Measurements from ENCODE around the gene COPS8.

The COPS8 gene

GRCh38 chr2:237059155-237059875 is 26.4 kb upstream of the COPS8 start:
- Histone ChIP-seq H3F3A (ENCODE audit: low read depth) (no peaks in the 10 kb centered on the region), H3K79me2 (ENCODE audit: insufficient read depth, low read length) (no peaks in the 10 kb centered on the region), H2AFZ (ENCODE audit: low read length) (no peak overlapping the region), H3K27me3 (ENCODE audit: insufficient read depth, low read length, poor library complexity, severe bottlenecking) (no peaks in the 10 kb centered on the region), H3K4me1 (ENCODE audit: insufficient read depth, low read length, poor library complexity, severe bottlenecking) (no peaks in the 10 kb centered on the region), H3K4me2 (ENCODE audit: low read depth, low read length, poor library complexity, severe bottlenecking) (no peak overlapping the region), H3K9me2 (replicated peaks; ENCODE audit: low read depth, low read length) (no peaks in the 10 kb centered on the region), H4K20me1 (ENCODE audit: insufficient read depth, low read length, poor library complexity, severe bottlenecking) (no peaks in the 10 kb centered on the region), H3K9ac (ENCODE audit: low read depth, low read length, poor library complexity, severe bottlenecking) (no peak overlapping the region), H3K36me3 (ENCODE audit: insufficient read depth, low read length) (no peaks in the 10 kb centered on the region), H3K9me3 (ENCODE audit: insufficient read depth, low read depth, low read length) (no peaks in the 10 kb centered on the region), H3K4me3 (ENCODE audit: low read length, poor library complexity, severe bottlenecking) (no peak overlapping the region)
- no peak for TF ChIP-seq CTCF (conservative IDR thresholded peaks at IDR 0.05; ENCODE audit: low read length)
- no peak for TF ChIP-seq EZH2phosphoT487 (IDR thresholded peaks at IDR 0.05; ENCODE audit: borderline replicate concordance)

- TF ChIP-seq EZH2phosphoT487 (IDR thresholded peaks at IDR 0.05; ENCODE audit: borderline replicate concordance) (no peak), CTCF (conservative IDR thresholded peaks at IDR 0.05; ENCODE audit: low read length) (peak; percentile 65)
- Histone ChIP-seq H3K27me3 (ENCODE audit: insufficient read depth, low read length, poor library complexity, severe bottlenecking) (no peaks in the 10 kb centered on the region), H3K9me3 (ENCODE audit: insufficient read depth, low read depth, low read length) (no peaks in the 10 kb centered on the region), H3K79me2 (ENCODE audit: insufficient read depth, low read length) (no peaks in the 10 kb centered on the region), H3K9me2 (replicated peaks; ENCODE audit: low read depth, low read length) (no peaks in the 10 kb centered on the region), H3K36me3 (ENCODE audit: insufficient read depth, low read length) (no peaks in the 10 kb centered on the region), H3K4me1 (ENCODE audit: insufficient read depth, low read length, poor library complexity, severe bottlenecking) (no peaks in the 10 kb centered on the region), H3K4me3 (ENCODE audit: low read length, poor library complexity, severe bottlenecking) (no peak overlapping the region), H3K4me2 (ENCODE audit: low read depth, low read length, poor library complexity, severe bottlenecking) (no peak overlapping the region), H4K20me1 (ENCODE audit: insufficient read depth, low read length, poor library complexity, severe bottlenecking) (no peaks in the 10 kb centered on the region), H2AFZ (ENCODE audit: low read length) (no peak overlapping the region), H3F3A (ENCODE audit: low read depth) (no peaks in the 10 kb centered on the region), H3K9ac (ENCODE audit: low read depth, low read length, poor library complexity, severe bottlenecking) (no peak overlapping the region)
Measured at GRCh38 chr2:237060534-237061312, 25.0 kb upstream of the COPS8 start.

GRCh38 chr2:237061356-237061755 is 24.3 kb upstream of the COPS8 start:
- Histone ChIP-seq H3K79me2 (ENCODE audit: insufficient read depth, low read length) (no peaks in the 10 kb centered on the region), H3K36me3 (ENCODE audit: insufficient read depth, low read length) (no peaks in the 10 kb centered on the region), H3K4me3 (ENCODE audit: low read length, poor library complexity, severe bottlenecking) (no peak overlapping the region), H4K20me1 (ENCODE audit: insufficient read depth, low read length, poor library complexity, severe bottlenecking) (no peaks in the 10 kb centered on the region), H3F3A (ENCODE audit: low read depth) (no peaks in the 10 kb centered on the region), H3K27me3 (ENCODE audit: insufficient read depth, low read length, poor library complexity, severe bottlenecking) (no peaks in the 10 kb centered on the region), H3K4me1 (ENCODE audit: insufficient read depth, low read length, poor library complexity, severe bottlenecking) (no peaks in the 10 kb centered on the region), H2AFZ (ENCODE audit: low read length) (no peak overlapping the region), H3K9me3 (ENCODE audit: insufficient read depth, low read depth, low read length) (no peaks in the 10 kb centered on the region), H3K4me2 (ENCODE audit: low read depth, low read length, poor library complexity, severe bottlenecking) (no peak overlapping the region), H3K9me2 (replicated peaks; ENCODE audit: low read depth, low read length) (no peaks in the 10 kb centered on the region), H3K9ac (ENCODE audit: low read depth, low read length, poor library complexity, severe bottlenecking) (no peak overlapping the region)
- no peak for TF ChIP-seq CTCF (conservative IDR thresholded peaks at IDR 0.05; ENCODE audit: low read length)
- no peak for TF ChIP-seq EZH2phosphoT487 (IDR thresholded peaks at IDR 0.05; ENCODE audit: borderline replicate concordance)

Data from Loucy (cell line).